ENCODE measurements around the gene SLC34A1. TPM values are rescaled to one million over a fixed set of nuclear protein-coding genes. Genes with fewer than 3 reads are reported as not detected.

The SLC34A1 gene
- total RNA-seq, 6 experiments from 2014 or later, result 0.12 to 5.3 (median 1.6) TPM; not detected in 1

- no peaks in the 10 kb centered on the region for H3K9me3 ChIP-seq
- no peak within 1 kb of the TSS for H3K4me3 ChIP-seq
- peaks cover 0 to 20% (median 0%) of the 10 kb centered on the region in 4 donors for H3K4me1 ChIP-seq
- no peak for TF ChIP-seq POLR2A (IDR thresholded peaks at IDR 0.05)
- TF ChIP-seq CTCF (IDR thresholded peaks at IDR 0.05), result no peak
- DNase-seq, result peak in 1 of 3 donors; percentile 65
- WGBS (ENCODE audit: insufficient coverage, low coverage, low lambda C conversion rate, missing lambda C conversion rate), result 49% methylated on average over 7 of the region's 92 CpGs
- peaks cover 0 to 15% (median 5%) of the 10 kb centered on the region in 4 donors for H3K36me3 ChIP-seq
- no peak within 1 kb of the TSS for H3K27ac ChIP-seq
- intact Hi-C loops (cut with DNase I), result loop anchor here (5.0 kb wide), 2 partner anchors 37 to 52 kb away; no protein-coding TSS in a partner anchor
- ATAC-seq, result peak; percentile 24 to 49 (median 43)
- H3K27me3 ChIP-seq, result no peaks in the 10 kb centered on the region
Observed at GRCh38 chr5:177399997-177400868, 16.0 kb downstream of the SLC34A1 start, which contains the start of gene PFN3. TSS of gene PFN3 (minus strand) at chr5:177400661. CDS start at chr5:177400576, 85 bp downstream.

- Histone ChIP-seq H3K36me3 (peaks cover 0 to 15% (median 5%) of the 10 kb centered on the region in 4 donors), H3K4me1 (peaks cover 0 to 31% (median under 1%) of the 10 kb centered on the region in 4 donors), H3K27ac (no peak overlapping the region), H3K9me3 (no peaks in the 10 kb centered on the region), H3K4me3 (no peak overlapping the region), H3K27me3 (no peaks in the 10 kb centered on the region)
- ATAC-seq (no peak), DNase-seq (no peak)
- TF ChIP-seq POLR2A (IDR thresholded peaks at IDR 0.05) (no peak), CTCF (IDR thresholded peaks at IDR 0.05) (no peak)
- no CpG with 5 or more reads among the region's 49 CpGs for WGBS (ENCODE audit: insufficient coverage, low coverage, low lambda C conversion rate, missing lambda C conversion rate)
- intact Hi-C loops (cut with DNase I), result loop anchor here in 1 of 2 donors (5.0 kb wide), 1 partner anchor 35 kb away; no protein-coding TSS in a partner anchor
Observed at GRCh38 chr5:177402271-177403043, 18.2 kb downstream of the SLC34A1 start.

GRCh38 chr5:177403102-177403791, 19.0 kb downstream of the SLC34A1 start:
- intact Hi-C loops (cut with DNase I), result loop anchor here in 1 of 2 donors (5.0 kb wide), 1 partner anchor 34 kb away; no protein-coding TSS in a partner anchor
- Histone ChIP-seq H3K9me3 (no peaks in the 10 kb centered on the region), H3K27me3 (no peaks in the 10 kb centered on the region), H3K27ac (no peak overlapping the region), H3K36me3 (peaks cover 0 to 15% (median 5%) of the 10 kb centered on the region in 4 donors), H3K4me3 (peak overlapping the region in 2 of 3 donors; percentile 34 to 42), H3K4me1 (peaks cover 0 to 36% (median 4%) of the 10 kb centered on the region in 4 donors)
- DNase-seq (no peak), ATAC-seq (no peak)
- 24% methylated on average over 16 of the region's 61 CpGs for WGBS (ENCODE audit: insufficient coverage, low coverage, low lambda C conversion rate, missing lambda C conversion rate)
- no peak for TF ChIP-seq CTCF (IDR thresholded peaks at IDR 0.05)
- TF ChIP-seq POLR2A (IDR thresholded peaks at IDR 0.05), result no peak
